Chondrocyte (in vitro differentiated cells): ENCODE data around the gene AP4B1. TPM values are rescaled to one million over a fixed set of nuclear protein-coding genes. Genes with fewer than 3 reads are reported as not detected.

Experiments used
- DNase-seq: peaks from one replicate; pipeline ENCODE4 v3.0.0; 2021; ENCODE audit warnings: mixed read lengths, low spot score
- H3K27ac Mint-ChIP-seq: one replicate; pipeline ENCODE4 v1.8.0; 2021; ENCODE audit warnings: mild to moderate bottlenecking, moderate library complexity, mixed read lengths; ENCODE audit not compliant: unreplicated experiment
- H3K27me3 Mint-ChIP-seq: 2 replicates; pipeline ENCODE4 v1.8.0; 2021; ENCODE audit warnings: low read depth, mixed read lengths
- H3K36me3 Mint-ChIP-seq: 2 replicates; pipeline ENCODE4 v1.8.0; 2021; ENCODE audit warnings: low read depth, mixed read lengths
- H3K4me1 Mint-ChIP-seq: 2 replicates; pipeline ENCODE4 v1.8.0; 2021; ENCODE audit warnings: low read depth, mild to moderate bottlenecking, mixed read lengths
- H3K4me3 Mint-ChIP-seq: one replicate; pipeline ENCODE4 v1.8.0; 2021; ENCODE audit warnings: mild to moderate bottlenecking, moderate library complexity, mixed read lengths; ENCODE audit not compliant: unreplicated experiment
- H3K9me3 Mint-ChIP-seq: 2 replicates; pipeline ENCODE4 v1.8.0; 2021; ENCODE audit warnings: low read depth, mixed read lengths
- CTCF ChIP-seq: fragments of 200-600 bp; sonication (generic); IDR thresholded peaks from 2 replicates; pipeline ENCODE4 v1.5.0; 2021; ENCODE audit warnings: antibody characterized with exemption, mild to moderate bottlenecking, moderate library complexity
- total RNA-seq: library from RNA; stranded (reverse); gene quantifications from 3 replicates; pipeline ENCODE4 v1.2.1, GENCODE V29; 2021

The AP4B1 gene
- total RNA-seq, 1 donor from 2014 or later: 15.6 TPM

DNA sequence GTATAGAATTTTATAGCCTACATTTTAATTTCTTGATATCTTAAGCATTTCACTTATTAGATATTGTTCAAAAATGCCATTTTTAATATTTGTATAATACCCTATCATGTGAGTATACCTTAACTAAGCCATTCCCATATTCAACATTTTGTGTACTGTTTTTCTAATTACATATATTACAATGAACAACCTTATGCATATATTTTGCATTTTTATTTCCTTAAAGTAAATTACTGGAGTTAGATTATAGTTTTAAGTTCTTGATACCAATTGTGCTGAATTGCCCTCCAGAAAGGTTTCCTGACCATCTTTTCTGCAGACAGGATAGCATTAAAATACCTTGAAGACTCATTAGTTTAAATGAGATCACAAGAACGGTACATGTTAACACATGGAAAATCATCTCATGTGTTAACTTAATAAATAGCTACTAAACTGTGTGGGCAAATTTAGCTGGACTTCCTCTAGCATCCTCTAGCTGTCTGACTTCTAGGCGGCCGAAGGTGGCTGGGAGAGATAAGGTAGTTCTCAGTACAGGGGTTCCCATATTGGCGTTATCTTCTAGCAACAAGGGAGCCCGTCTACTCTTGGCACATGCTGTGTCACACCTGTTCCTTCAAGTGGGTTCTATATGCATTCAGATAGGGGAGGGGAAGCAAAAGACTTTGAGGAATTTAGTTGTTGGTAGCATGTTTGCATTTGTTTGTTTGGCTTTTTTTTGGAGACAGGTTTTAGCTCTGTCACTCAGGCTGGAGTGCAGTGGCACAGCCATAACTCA is 9.5 kb upstream of the AP4B1 start:
- Mint-ChIP-seq H3K27ac (no peak overlapping the region), H3K4me1 (peaks cover 11% of the 10 kb centered on the region), H3K9me3 (no peaks in the 10 kb centered on the region), H3K36me3 (peaks cover 13% of the 10 kb centered on the region), H3K4me3 (no peak overlapping the region), H3K27me3 (no peaks in the 10 kb centered on the region)
- DNase-seq: no peak
- no peak for TF ChIP-seq CTCF

GRCh38 chr1:113913312-113913668 is 8.7 kb upstream of the AP4B1 start:
- no peaks in the 10 kb centered on the region for H3K27me3 Mint-ChIP-seq
- H3K4me3 Mint-ChIP-seq: no peak overlapping the region
- peaks cover 13% of the 10 kb centered on the region for H3K36me3 Mint-ChIP-seq
- no peak for TF ChIP-seq CTCF
- no peak for DNase-seq
- H3K27ac Mint-ChIP-seq: peak overlapping the region; percentile 69
- H3K4me1 Mint-ChIP-seq: peaks cover 11% of the 10 kb centered on the region
- no peaks in the 10 kb centered on the region for H3K9me3 Mint-ChIP-seq

DNA sequence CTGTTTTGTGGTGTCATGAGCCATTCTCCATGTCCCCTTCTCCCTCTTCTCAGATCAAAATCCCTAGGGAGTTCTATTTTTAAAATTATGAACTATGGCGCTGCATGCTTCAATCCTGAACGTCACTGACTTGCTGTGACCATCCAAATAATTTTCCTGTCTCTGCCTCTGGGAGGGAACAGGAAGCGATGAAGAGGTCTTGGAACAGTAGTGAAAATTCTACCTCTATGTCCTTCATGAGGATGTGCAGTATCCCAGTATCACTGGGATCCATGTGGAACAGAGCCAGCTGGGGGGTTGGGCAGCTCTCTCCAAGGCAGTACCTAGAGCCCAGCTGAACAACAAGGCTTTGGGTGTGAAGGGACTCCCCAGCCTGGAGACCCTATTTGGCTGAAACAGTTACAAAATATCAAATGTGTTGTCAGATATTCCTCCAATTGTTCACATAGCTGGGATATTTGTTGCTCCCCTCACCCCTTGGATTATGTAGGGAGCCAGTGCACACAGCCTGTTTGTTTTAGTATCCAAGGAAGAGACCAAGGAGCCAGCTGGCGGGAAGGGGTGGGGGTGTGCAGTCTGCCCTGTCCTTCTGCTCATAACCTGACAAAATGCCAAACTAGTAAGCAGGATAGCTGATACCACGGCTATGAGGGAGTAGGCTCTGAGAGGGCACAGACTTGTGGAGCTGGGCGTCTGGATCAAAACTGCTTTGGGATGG is 8.2 kb upstream of the AP4B1 start:
- no peak for TF ChIP-seq CTCF
- H3K27me3 Mint-ChIP-seq: no peaks in the 10 kb centered on the region
- H3K4me1 Mint-ChIP-seq: peaks cover 11% of the 10 kb centered on the region
- no peak overlapping the region for H3K4me3 Mint-ChIP-seq
- H3K36me3 Mint-ChIP-seq: peaks cover 13% of the 10 kb centered on the region
- H3K27ac Mint-ChIP-seq: peak overlapping the region; percentile 69
- H3K9me3 Mint-ChIP-seq: no peaks in the 10 kb centered on the region
- DNase-seq: no peak

DNA sequence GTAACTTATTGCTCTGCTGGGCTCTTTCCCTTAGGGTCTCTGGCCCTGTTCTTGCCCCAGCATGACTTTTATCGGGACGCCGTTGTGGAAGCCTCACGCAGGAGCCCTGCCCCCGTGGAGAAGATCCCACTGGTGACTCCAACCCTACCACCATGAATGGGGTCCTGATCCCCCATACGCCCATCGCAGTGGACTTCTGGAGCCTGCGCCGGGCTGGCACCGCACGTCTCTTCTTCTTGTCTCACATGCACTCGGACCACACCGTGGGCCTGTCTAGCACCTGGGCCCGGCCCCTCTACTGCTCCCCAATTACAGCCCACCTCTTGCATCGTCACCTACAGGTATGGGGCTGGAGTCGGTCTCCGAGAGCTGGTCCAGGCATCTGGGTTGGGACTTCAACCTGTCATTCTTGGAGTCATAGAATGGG is 849 bp upstream of the AP4B1 start:
- H3K4me1 Mint-ChIP-seq: peaks cover 34% of the 10 kb centered on the region
- DNase-seq: no peak
- peak overlapping the region; percentile 96 for H3K4me3 Mint-ChIP-seq
- no peak for TF ChIP-seq CTCF
- H3K27me3 Mint-ChIP-seq: no peaks in the 10 kb centered on the region
- peak overlapping the region; percentile 91 for H3K27ac Mint-ChIP-seq
- no peaks in the 10 kb centered on the region for H3K9me3 Mint-ChIP-seq
- H3K36me3 Mint-ChIP-seq: peaks cover 6% of the 10 kb centered on the region

DNA sequence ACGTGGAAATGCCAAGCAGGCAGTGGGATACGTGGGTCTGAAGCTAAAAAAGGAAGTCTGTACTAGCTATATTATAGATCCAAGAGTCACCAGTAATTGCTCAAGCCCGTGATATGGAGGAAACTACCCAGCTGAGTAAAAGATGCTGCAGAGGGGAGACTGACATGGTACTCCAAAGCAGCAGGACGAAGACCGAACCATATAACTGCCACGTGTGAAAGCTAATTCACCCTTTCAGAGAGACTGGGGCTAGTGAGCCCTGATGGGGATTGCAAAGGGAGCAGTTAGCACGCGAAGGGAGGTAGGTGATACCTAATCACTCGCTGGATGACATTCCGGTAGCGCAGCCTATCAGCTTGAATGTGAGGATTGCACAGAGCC is 316 bp downstream of the AP4B1 start:
- Mint-ChIP-seq H3K27me3 (no peaks in the 10 kb centered on the region), H3K4me1 (peaks cover 43% of the 10 kb centered on the region), H3K36me3 (peaks cover 9% of the 10 kb centered on the region), H3K9me3 (no peaks in the 10 kb centered on the region), H3K27ac (peak overlapping the region; percentile 100), H3K4me3 (peak overlapping the region; percentile 96)
- no peak for TF ChIP-seq CTCF
- DNase-seq: no peak
